Naive thymus-derived CD4-positive, alpha-beta T cell (primary cell): Measurements from ENCODE around the gene RTTN. TPM values are rescaled to one million over a fixed set of nuclear protein-coding genes. Genes with fewer than 3 reads are reported as not detected.
"Not testable (repeated sequence)": the region's sequence is repeated elsewhere in the genome, so short reads cannot be mapped to it uniquely, and the experiment has no call there.

Experiments
- ATAC-seq: fragments of 150-1000 bp; cut with Tn5 transposase; 2 replicates; pipeline ENCODE4 v1.10.0; 2021; ENCODE audit warnings: mild to moderate bottlenecking, moderate library complexity
- CTCF ChIA-PET: fragments of 350-600 bp; sonication (Branson Sonifier 250); formaldehyde crosslinking; loops from one replicate; lab custom pipeline; 2021; ENCODE audit warnings: antibody characterized with exemption; lab: Charles Lee
- POLR2A ChIA-PET: fragments of 350-600 bp; sonication (Branson Sonifier 250); formaldehyde crosslinking; loops from one replicate; lab custom pipeline; 2021; ENCODE audit warnings: antibody characterized with exemption, inconsistent platforms; lab: Charles Lee
- DNase-seq, 9 donors: peaks; one replicate each; pipeline versions ENCODE4 v3.0.0 to v3.0.0-alpha.2; 2020 to 2022; ENCODE audit warnings: mixed read lengths in 1 of 9
- H3K27ac ChIP-seq: one replicate; pipeline ENCODE4 v1.7.0; 2013; ENCODE audit warnings: mild to moderate bottlenecking, low read depth, low read length, moderate library complexity
- H3K27me3 ChIP-seq, 2 donors: one replicate each; pipeline ENCODE4 v1.7.0; 2013; ENCODE audit warnings: low read length in 2 of 2, mild to moderate bottlenecking in 2 of 2, moderate library complexity in 2 of 2; ENCODE audit not compliant: control insufficient read depth in 2 of 2, insufficient read depth in 2 of 2
- H3K36me3 ChIP-seq, 3 experiments: 1 replicate in 2 of 3; 2 replicates in 1 of 3; pipeline ENCODE4 v1.7.0; 2013; ENCODE audit warnings: low read length in 3 of 3, mild to moderate bottlenecking in 3 of 3, moderate library complexity in 1 of 3; ENCODE audit not compliant: insufficient read depth in 3 of 3, control insufficient read depth in 2 of 3
- H3K4me1 ChIP-seq, 2 donors: one replicate each; pipeline ENCODE4 v1.7.0; 2013; ENCODE audit warnings: low read length in 2 of 2, mild to moderate bottlenecking in 2 of 2, moderate library complexity in 1 of 2; ENCODE audit not compliant: control insufficient read depth in 2 of 2, insufficient read depth in 2 of 2
- H3K4me3 ChIP-seq: 2 replicates; pipeline ENCODE4 v1.7.0; 2013; ENCODE audit warnings: mild to moderate bottlenecking, low read length
- H3K9me3 ChIP-seq, 3 experiments: 1 replicate in 2 of 3; 2 replicates in 1 of 3; pipeline ENCODE4 v1.7.0; 2013; ENCODE audit warnings: low read length in 3 of 3; ENCODE audit not compliant: control insufficient read depth in 2 of 3
- H3K27ac Mint-ChIP-seq, 9 donors: one replicate each; pipeline ENCODE4 v1.8.0; 2020 to 2022; ENCODE audit warnings: mixed read lengths in 9 of 9, mild to moderate bottlenecking in 8 of 9, moderate library complexity in 5 of 9, inconsistent platforms in 2 of 9
- H3K27me3 Mint-ChIP-seq, 5 donors: one replicate each; pipeline ENCODE4 v1.8.0; 2021 to 2022; ENCODE audit warnings: mixed read lengths in 5 of 5, mild to moderate bottlenecking in 1 of 5
- H3K36me3 Mint-ChIP-seq, 5 donors: one replicate each; pipeline ENCODE4 v1.8.0; 2020 to 2022; ENCODE audit warnings: mixed read lengths in 5 of 5, mild to moderate bottlenecking in 3 of 5, inconsistent platforms in 1 of 5
- H3K4me1 Mint-ChIP-seq, 7 donors: one replicate each; pipeline ENCODE4 v1.8.0; 2020 to 2022; ENCODE audit warnings: mixed read lengths in 7 of 7, mild to moderate bottlenecking in 3 of 7, inconsistent platforms in 1 of 7
- H3K4me3 Mint-ChIP-seq, 10 donors: one replicate each; pipeline ENCODE4 v1.8.0; 2020 to 2022; ENCODE audit warnings: mild to moderate bottlenecking in 10 of 10, mixed read lengths in 10 of 10, moderate library complexity in 6 of 10, inconsistent platforms in 2 of 10
- H3K9me3 Mint-ChIP-seq, 11 donors: one replicate each; pipeline ENCODE4 v1.8.0; 2020 to 2022; ENCODE audit warnings: mixed read lengths in 11 of 11, mild to moderate bottlenecking in 4 of 11, inconsistent platforms in 1 of 11, moderate library complexity in 1 of 11
- intact Hi-C, 2 donors: fragments of 100-400 bp; cut with micrococcal nuclease; formaldehyde crosslinking; loops; one replicate each; pipeline ENCODE4 v1.15.1; 2023
- polyA plus RNA-seq, 2 donors: library from polyadenylated mRNA; unstranded; fragments of 300-500 nt; fragmentation: Illumina TruSeq; gene quantifications; one replicate each; pipeline ENCODE4 v1.2.3, GENCODE V29; 2021
- total RNA-seq, 6 experiments: library from RNA in 5 of 6; stranded (reverse) in 5 of 6; gene quantifications; 1 replicate in 5 of 6; 2 replicates in 1 of 6; pipeline ENCODE4 v1.2.3 and lab custom pipeline; 2021 to 2026

Gene RTTN
- total and polyA plus RNA-seq, 7 experiments from 2014 or later: 2.8 to 33.2 (median 27.0) TPM

DNA sequence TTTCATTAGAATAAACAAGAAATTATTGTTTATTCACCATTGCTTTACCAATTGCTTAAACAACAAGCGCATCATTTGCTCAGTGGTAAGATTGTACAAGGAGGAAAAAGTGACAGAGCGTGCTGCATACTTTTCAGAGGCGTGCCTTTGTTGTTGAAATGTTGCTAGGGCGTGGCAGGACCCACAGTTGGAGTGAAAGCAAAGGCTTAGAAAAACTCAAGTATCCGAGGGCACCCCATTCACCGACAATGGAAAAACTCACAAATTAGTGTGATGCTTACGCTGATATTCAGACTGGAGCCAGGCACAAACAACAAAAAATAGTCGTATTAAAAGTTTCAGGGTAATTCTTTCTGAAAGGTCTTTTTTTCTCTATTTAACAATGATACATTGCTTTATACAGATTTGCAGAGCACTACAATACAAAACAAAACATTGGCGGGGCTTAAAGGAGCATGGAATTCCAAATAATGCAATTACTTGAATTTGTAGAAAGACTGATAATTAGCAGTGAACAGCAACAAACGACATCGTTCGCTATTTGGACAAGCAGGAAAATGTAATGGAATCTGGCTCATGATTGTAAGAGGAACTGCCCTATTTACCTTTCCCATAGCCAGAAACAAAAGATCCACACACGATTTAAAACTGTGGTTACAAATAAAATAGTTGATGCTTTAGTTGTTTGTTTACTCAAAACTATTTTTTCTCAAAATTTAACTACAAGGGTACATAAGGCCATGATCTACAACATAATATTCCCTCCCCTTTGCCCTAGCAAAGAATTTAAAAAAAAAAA is 37.8 kb upstream of the RTTN start:
- Mint-ChIP-seq H3K4me1 (no peaks in the 10 kb centered on the region), H3K4me3 (no peak overlapping the region), H3K27me3 (peaks cover 0 to 20% (median 13%) of the 10 kb centered on the region in 5 donors), H3K27ac (no peak overlapping the region), H3K36me3 (no peaks in the 10 kb centered on the region), H3K9me3 (peaks cover 0 to 7% (median 0%) of the 10 kb centered on the region in 11 donors)
- Histone ChIP-seq H3K27me3 (no peaks in the 10 kb centered on the region), H3K4me1 (no peaks in the 10 kb centered on the region), H3K36me3 (no peaks in the 10 kb centered on the region), H3K4me3 (no peak overlapping the region), H3K27ac (no peak overlapping the region), H3K9me3 (no peaks in the 10 kb centered on the region)
- DNase-seq (no peak), ATAC-seq (no peak)
- ChIA-PET CTCF (no interaction called here), POLR2A (no interaction called here)
- intact Hi-C loops: no loop called here

- H3K27ac ChIP-seq, H3K4me1 Mint-ChIP-seq, H3K36me3 Mint-ChIP-seq, DNase-seq, H3K4me3 ChIP-seq, ATAC-seq, H3K4me1 ChIP-seq, CTCF ChIA-PET, POLR2A ChIA-PET, H3K36me3 ChIP-seq, H3K27me3 ChIP-seq, intact Hi-C loops, H3K9me3 ChIP-seq, H3K27ac Mint-ChIP-seq, H3K4me3 Mint-ChIP-seq: not testable (repeated sequence)
- Mint-ChIP-seq H3K27me3 (peaks cover 13 to 46% (median 27%) of the 10 kb centered on the region in 5 donors), H3K9me3 (peaks cover 0 to 10% (median 0%) of the 10 kb centered on the region in 11 donors)
These were observed 31.4 kb upstream of the RTTN start for GRCh38 chr18:70236921-70237320.

DNA sequence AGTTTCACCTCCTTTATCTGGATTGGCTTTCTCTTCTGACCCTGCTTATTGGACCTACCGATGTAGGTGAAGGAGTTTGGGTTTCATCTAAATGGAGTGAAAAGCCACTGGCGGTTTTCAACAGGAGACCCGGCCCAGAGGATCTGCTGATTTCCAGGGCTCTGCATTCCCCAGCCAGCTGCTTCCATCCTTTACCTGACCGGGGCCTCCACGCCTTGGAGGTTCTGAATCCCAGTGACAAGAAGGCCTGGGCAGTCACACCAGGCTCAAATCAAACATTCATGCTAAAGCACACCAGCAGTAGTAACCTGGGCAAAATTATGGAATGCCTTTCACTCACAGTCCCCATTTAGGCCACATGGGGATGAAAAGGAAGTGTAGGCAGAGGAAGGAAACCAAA is 30.0 kb upstream of the RTTN start:
- H3K9me3 ChIP-seq: no peaks in the 10 kb centered on the region
- no peaks in the 10 kb centered on the region for H3K4me1 ChIP-seq

GRCh38 chr18:70234667-70235459 is 29.4 kb upstream of the RTTN start:
- no peak for DNase-seq
- Mint-ChIP-seq H3K9me3 (peaks cover 0 to 7% (median 0%) of the 10 kb centered on the region in 11 donors), H3K4me3 (no peak overlapping the region), H3K27me3 (peaks cover 9 to 42% (median 33%) of the 10 kb centered on the region in 5 donors), H3K27ac (no peak overlapping the region), H3K36me3 (peaks cover 0 to 4% (median 0%) of the 10 kb centered on the region in 5 donors), H3K4me1 (no peaks in the 10 kb centered on the region)
- ChIA-PET POLR2A (no interaction called here), CTCF (no interaction called here)
- no peaks in the 10 kb centered on the region for H3K36me3 ChIP-seq
- H3K4me3 ChIP-seq: no peak overlapping the region
- intact Hi-C loops: no loop called here
- ATAC-seq: no peak
- H3K27ac ChIP-seq: no peak overlapping the region
- no peaks in the 10 kb centered on the region for H3K4me1 ChIP-seq
- no peaks in the 10 kb centered on the region for H3K27me3 ChIP-seq
- no peaks in the 10 kb centered on the region for H3K9me3 ChIP-seq

More for the DNA sequence above, 30.0 kb upstream of the RTTN start:
- Histone ChIP-seq H3K36me3 (no peaks in the 10 kb centered on the region), H3K27me3 (no peaks in the 10 kb centered on the region), H3K4me3 (no peak overlapping the region), H3K27ac (no peak overlapping the region)
- Mint-ChIP-seq H3K4me1 (no peaks in the 10 kb centered on the region), H3K36me3 (peaks cover 0 to 2% (median 0%) of the 10 kb centered on the region in 5 donors), H3K4me3 (no peak overlapping the region), H3K27ac (no peak overlapping the region), H3K9me3 (peaks cover 0 to 7% (median 0%) of the 10 kb centered on the region in 11 donors), H3K27me3 (peaks cover 11 to 46% (median 32%) of the 10 kb centered on the region in 5 donors)
- ChIA-PET CTCF (no interaction called here), POLR2A (no interaction called here)
- intact Hi-C loops: no loop called here
- DNase-seq (no peak), ATAC-seq (no peak)

GRCh38 chr18:70233974-70234373 is 28.5 kb upstream of the RTTN start:
- Histone ChIP-seq H3K36me3 (no peaks in the 10 kb centered on the region), H3K4me1 (no peaks in the 10 kb centered on the region), H3K9me3 (no peaks in the 10 kb centered on the region), H3K4me3 (no peak overlapping the region), H3K27me3 (no peaks in the 10 kb centered on the region), H3K27ac (no peak overlapping the region)
- ATAC-seq: no peak
- Mint-ChIP-seq H3K4me3 (no peak overlapping the region), H3K4me1 (no peaks in the 10 kb centered on the region), H3K36me3 (peaks cover 0 to 4% (median 0%) of the 10 kb centered on the region in 5 donors), H3K27ac (no peak overlapping the region), H3K27me3 (peaks cover 4 to 48% (median 39%) of the 10 kb centered on the region in 5 donors), H3K9me3 (peaks cover 0 to 9% (median 2%) of the 10 kb centered on the region in 11 donors)
- POLR2A ChIA-PET: no interaction called here
- no peak for DNase-seq
- CTCF ChIA-PET: no interaction called here
- intact Hi-C loops: no loop called here

DNA sequence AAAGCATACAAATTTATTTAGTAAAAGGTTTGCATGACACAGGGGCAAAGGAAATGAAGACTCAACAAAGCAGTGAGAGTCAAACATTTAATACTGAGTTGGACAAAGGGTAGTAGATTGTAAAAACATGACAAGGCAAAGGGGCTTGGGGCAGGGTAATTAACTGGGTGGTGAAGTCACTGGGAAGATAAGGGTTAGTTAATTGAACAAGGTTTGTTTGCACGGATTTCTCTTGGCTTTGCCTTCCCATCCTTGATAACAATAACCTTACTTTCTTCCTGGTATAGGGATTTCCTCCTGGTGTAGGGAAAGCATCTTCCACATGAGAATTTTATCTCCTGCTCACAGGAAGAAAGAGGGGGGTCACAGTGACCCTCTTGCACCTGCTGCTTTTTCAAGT is 26.8 kb upstream of the RTTN start:
- no peaks in the 10 kb centered on the region for H3K27me3 ChIP-seq
- H3K4me1 ChIP-seq: no peaks in the 10 kb centered on the region
- Mint-ChIP-seq H3K4me1 (no peaks in the 10 kb centered on the region), H3K27ac (no peak overlapping the region), H3K27me3 (peaks cover 3 to 44% (median 34%) of the 10 kb centered on the region in 5 donors), H3K4me3 (no peak overlapping the region), H3K36me3 (peaks cover 0 to 13% (median 0%) of the 10 kb centered on the region in 5 donors), H3K9me3 (peaks cover 6 to 23% (median 12%) of the 10 kb centered on the region in 11 donors)
- CTCF ChIA-PET: no interaction called here
- no peak for ATAC-seq
- POLR2A ChIA-PET: interaction anchor here (0.7 kb wide), 1 partner anchor 10 kb away, joined by 4 read pairs; no protein-coding TSS in a partner anchor
- DNase-seq: no peak
- H3K9me3 ChIP-seq: peaks cover 0 to 4% (median 0%) of the 10 kb centered on the region in 3 experiments
- H3K36me3 ChIP-seq: no peaks in the 10 kb centered on the region
- no peak overlapping the region for H3K4me3 ChIP-seq
- H3K27ac ChIP-seq: no peak overlapping the region
- intact Hi-C loops: no loop called here
